Stimulated activated CD4-positive, alpha-beta T cell treated with anti-CD3 and anti-CD28 coated beads, TNF-alpha, amount 100 ng/mL, for 4 hours (primary cell): Measurements from ENCODE around the gene HMOX1.
"Not testable (repeated sequence)": the region's sequence is repeated elsewhere in the genome, so short reads cannot be mapped to it uniquely, and the experiment has no call there.

Source experiments
- DNase-seq, 3 experiments: peaks; one replicate each; pipeline ENCODE4 v3.0.0-alpha.2; 2020; ENCODE audit warnings: low read depth in 3 of 3

Gene HMOX1

GRCh38 chr22:35379146-35379993, 1.5 kb upstream of the HMOX1 start:
- DNase-seq, result no peak

DNA sequence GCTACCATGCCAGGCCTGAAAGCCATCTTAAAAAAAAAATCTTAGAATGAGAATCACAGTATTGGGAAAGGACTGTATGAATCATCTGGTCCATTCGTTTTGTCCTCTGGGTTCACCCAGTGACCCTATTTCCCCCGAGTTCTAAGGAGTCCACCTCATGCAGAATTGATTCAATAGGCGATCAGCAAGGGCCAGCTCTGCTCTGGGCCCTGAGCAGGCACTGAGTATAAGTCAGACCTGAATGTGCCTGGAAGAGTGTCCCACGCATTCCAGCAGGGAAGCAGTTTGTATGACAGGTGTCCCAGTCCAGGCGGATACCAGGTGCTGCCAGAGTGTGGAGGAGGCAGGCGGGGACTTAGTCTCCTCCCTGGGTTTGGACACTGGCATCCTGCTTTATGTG, 883 bp upstream of the HMOX1 start:
- no peak for DNase-seq

DNA sequence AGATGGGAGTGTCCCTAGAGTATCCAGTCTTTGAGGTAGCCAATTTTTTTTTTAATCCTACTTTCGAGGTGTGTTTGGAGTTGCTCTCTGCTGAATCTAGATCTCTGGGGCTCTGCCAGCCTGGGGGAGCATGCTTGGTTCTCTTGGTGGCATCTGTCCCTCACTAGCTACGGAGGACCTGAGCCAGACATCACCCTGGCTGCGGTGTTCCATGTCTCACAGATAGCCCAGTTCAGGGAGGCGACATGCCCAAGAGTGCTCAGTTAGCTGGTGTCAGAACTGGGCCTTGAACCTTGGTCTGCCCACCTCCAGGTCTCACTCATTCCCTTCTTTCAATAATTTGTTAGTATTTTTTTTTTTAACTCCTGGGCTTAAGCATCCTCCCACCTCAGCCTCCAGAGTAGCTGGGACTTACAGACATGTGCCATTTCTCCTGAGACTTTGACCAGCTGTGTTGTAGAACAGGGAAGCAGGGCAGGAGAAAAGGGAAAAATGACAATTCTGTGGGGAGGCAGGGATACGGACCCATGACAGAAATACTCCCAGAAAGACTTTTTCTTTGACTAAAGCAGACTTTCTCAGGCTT, 621 bp downstream of the HMOX1 start:
- no peak for DNase-seq

- DNase-seq, result no peak
These were observed 2.8 kb downstream of the HMOX1 start for GRCh38 chr22:35383679-35384071.

GRCh38 chr22:35384527-35384926, 3.6 kb downstream of the HMOX1 start:
- DNase-seq, result no peak

- DNase-seq, result no peak
These were observed 4.2 kb downstream of the HMOX1 start for GRCh38 chr22:35384975-35385588.

GRCh38 chr22:35386670-35387288, 5.9 kb downstream of the HMOX1 start:
- no peak for DNase-seq

- no peak for DNase-seq
These were observed 10.0 kb downstream of the HMOX1 start for GRCh38 chr22:35390933-35391332.

GRCh38 chr22:35392357-35392756, 11.5 kb downstream of the HMOX1 start:
- DNase-seq, result no peak

GRCh38 chr22:35393116-35394010, 12.5 kb downstream of the HMOX1 start:
- DNase-seq, result no peak

DNA sequence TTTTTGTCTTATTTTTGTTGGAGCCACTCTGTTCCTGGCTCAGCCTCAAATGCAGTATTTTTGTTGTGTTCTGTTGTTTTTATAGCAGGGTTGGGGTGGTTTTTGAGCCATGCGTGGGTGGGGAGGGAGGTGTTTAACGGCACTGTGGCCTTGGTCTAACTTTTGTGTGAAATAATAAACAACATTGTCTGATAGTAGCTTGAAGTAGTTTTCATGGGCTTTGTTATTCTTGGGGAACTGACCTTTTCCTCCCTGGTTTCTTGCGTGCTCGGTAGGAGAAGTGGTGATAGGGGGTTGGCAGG, 13.1 kb downstream of the HMOX1 start:
- DNase-seq, result no peak

DNA sequence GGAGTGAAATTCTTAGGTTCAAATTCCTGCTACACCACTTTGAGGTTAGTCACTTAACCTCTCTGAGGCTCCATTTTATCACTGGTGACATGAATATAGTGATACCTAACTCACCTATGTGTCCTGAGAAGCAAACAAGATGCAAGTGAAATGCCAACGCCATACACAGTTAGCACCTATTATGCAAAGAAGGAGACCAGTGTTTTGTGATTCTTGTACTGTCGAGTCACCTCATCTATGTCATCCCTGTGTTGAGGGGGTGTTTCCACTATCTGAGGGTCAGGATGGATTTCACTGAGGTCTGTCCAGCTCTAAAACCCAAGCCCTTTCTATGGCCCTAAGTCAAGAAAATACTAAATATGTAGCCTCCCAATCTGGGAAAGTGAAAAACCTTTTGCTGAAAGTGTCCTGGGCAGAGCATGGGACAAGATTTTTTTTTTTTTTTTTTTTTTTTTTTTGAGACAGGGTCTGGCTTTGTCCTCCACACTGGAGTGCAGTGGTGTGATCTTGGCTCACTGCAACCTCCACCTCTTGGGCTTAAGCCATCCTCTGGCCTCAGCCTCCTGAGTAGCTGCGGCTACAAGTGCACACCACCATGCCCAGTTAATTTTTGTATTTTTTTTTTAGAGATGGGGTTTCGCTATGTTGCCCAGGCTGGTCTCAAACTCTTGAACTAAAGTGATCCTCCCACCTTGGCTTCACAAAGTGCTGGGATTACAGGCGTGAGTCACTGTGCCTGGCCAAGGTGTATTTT, 14.1 kb downstream of the HMOX1 start:
- DNase-seq, result no peak

DNA sequence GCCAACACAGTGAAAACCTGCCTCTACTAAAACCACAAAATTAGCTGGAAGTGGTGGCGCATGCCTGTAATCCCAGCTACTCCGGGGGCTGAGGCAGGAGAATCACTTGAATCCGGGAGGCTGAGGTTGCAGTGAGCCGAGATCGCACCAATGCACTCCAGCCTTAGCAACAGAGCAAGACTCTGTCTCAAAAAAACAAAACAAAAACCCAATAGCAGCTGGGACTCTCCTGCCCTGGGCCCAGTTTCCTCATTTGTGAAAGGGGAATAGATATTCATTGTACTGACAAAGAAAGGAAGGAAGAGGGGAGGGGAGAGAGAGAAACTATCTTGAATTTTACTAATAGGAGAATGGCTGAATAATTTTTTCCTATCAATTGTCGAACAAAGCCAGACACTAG, 15.7 kb downstream of the HMOX1 start:
- not testable (repeated sequence) for DNase-seq

GRCh38 chr22:35397095-35397904, 16.4 kb downstream of the HMOX1 start:
- DNase-seq, result no peak

DNA sequence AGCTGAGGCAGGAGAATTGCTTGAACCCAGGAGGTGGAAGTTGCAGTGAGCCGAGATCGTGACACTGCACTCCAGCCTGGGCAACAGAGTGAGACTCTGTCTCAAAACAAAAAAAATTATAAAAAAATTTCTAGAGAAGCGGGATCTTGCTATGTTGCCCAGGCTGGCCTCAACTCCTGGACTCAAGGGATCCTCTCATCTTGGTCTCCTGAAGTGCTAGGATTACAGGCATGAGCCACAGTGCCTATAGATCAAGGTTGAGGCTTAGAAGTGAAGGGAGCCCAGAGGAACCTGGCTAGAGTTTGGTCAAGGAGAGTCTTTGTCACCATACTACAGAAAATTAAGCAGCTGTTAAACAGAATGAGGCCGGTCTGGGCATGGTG, 17.7 kb downstream of the HMOX1 start:
- no peak for DNase-seq

DNA sequence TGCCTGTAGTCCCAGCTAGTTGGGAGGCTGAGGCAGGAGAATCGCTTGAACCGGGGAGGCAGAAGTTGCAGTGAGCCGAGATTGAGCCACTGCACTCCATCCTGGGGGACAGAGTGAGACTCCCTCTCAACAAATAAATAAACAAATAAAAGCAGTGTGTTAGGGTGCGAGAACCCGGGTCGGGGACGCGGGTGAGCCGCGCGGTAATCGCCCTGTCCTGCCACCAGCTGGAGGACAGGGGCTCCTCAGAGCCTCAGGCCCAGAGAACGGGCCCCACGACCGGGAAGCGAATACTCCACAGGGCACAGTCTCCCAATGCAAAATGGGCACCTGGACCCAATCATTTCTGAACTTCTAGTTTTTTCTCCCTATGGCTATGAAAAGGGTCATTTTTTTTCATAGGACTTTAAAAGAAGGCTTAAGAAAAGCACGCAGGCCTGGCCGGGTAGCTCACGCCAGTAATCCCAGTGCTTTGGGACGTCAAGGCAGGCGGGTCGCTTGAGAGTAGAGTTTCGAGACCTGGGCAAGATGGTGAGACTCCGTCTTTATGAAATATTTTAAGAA, 18.3 kb downstream of the HMOX1 start:
- no peak for DNase-seq

DNA sequence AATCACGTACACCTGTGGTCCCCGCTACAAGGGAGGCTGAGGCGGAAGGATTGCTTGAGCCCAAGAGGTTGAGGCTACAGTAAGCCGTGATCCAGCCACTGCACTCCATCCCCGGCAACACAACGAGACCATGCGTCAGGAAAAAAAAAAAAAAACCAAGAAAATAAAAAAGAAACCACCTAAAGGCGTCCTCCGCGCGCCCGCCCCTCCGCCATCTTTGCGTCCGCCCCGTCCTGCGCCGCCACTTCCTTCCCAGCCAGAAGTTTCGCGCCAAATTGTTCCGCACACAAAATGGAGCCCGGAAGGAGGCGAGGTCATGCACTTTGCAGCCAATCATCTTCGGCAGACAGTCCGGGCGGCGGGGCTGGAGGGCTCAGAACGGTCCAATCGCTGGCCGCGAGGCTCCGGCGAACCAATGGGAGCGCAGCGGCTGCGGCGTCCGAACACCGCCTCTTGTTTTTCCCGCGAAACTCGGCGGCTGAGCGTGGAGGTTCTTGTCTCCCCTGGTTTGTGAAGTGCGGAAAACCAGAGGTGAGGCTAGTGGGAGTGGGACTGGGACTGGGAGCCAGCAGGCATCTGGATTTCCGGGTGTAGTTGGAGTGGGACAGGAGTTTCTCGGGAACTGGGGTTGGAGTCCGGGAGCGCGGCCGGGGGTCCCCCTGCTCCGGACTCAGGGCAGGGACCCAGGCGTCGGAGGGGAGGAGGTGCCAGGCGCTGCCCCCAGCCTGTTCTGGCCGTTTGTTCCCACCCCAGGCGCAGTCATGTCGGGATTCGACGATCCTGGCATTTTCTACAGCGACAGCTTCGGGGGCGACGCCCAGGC, 19.0 kb downstream of the HMOX1 start, which contains the start of gene MCM5:
Gene MCM5, plus strand, starts transcription at position 463 of the 823 bp plus-strand sequence. Its CDS starts 299 bp downstream, at position 762.
- peak; percentile 83 to 96 (median 94) for DNase-seq

- DNase-seq, result no peak
These were observed 19.6 kb downstream of the HMOX1 start for GRCh38 chr22:35400501-35400790.

DNA sequence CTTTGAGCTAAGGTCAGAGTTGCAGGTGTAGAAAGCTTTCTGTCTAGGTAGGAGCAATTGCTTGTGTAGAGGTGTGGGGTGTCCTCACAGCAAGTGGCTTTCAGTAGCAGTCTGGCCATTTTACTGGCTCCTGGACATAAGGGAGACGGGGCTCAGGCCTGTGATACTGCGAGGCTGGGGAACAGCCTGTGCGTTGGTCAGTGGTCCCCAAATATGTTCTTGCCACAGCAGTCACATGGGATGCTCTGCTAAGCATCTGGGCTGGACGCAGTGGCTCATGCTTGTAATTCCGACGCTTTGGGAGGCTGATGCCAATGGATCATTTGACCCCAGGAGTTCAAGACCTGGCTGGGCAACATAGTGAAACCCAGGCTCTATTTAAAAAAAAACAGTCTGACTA, 21.0 kb downstream of the HMOX1 start:
- DNase-seq, result no peak
